H1 (cell line): Measurements from ENCODE around the gene ALG2. TPM values are rescaled to one million over a fixed set of nuclear protein-coding genes. Genes with fewer than 3 reads are reported as not detected.

Experiments
- CTCF ChIA-PET: fragments of 300-600 bp; sonication (Branson Sonifier 250); formaldehyde crosslinking; loops from one replicate; lab custom pipeline; 2021; ENCODE audit not compliant: partially characterized antibody; lab: Charles Lee
- POLR2A ChIA-PET: fragments of 300-600 bp; sonication (Branson Sonifier 250); formaldehyde crosslinking; loops from one replicate; lab custom pipeline; 2021; ENCODE audit warnings: inconsistent platforms; ENCODE audit not compliant: partially characterized antibody; lab: Charles Lee
- DNase-seq, 2 experiments: peaks; one replicate each; pipeline versions ENCODE4 v3.0.0 to v3.0.0-alpha.2; 2010 to 2022; ENCODE audit warnings: low spot score in 2 of 2, low read depth in 1 of 2, mixed read lengths in 1 of 2
- FAIRE-seq: peaks from 2 replicates; lab custom pipeline; 2011; peaks lifted over from hg19 to GRCh38; lab: Jason Lieb, UNC
- H2AFZ ChIP-seq: 2 replicates; pipeline ENCODE4 v1.8.1; 2012; ENCODE audit warnings: low read length, inconsistent platforms
- H2AK5ac ChIP-seq: 2 replicates; pipeline ENCODE4 v1.6.1; 2013; ENCODE audit warnings: low read depth, low read length
- H2BK120ac ChIP-seq: replicated peaks from 2 replicates; pipeline ENCODE3; 2013; ENCODE audit warnings: low read depth, low read length, inconsistent platforms
- H2BK12ac ChIP-seq: 2 replicates; pipeline ENCODE4 v1.6.1; 2013; ENCODE audit warnings: low read depth, low read length
- H2BK15ac ChIP-seq: 2 replicates; pipeline ENCODE4 v1.6.1; 2013; ENCODE audit warnings: low read length
- H2BK20ac ChIP-seq: 2 replicates; pipeline ENCODE4 v1.6.1; 2013; ENCODE audit warnings: low read length
- H2BK5ac ChIP-seq: 2 replicates; pipeline ENCODE4 v1.6.1; 2013; ENCODE audit warnings: low read depth, low read length
- H3K14ac ChIP-seq: 2 replicates; pipeline ENCODE4 v1.6.1; 2013; ENCODE audit warnings: inconsistent platforms; ENCODE audit not compliant: insufficient read length
- H3K18ac ChIP-seq: 2 replicates; pipeline ENCODE4 v1.6.1; 2013; ENCODE audit warnings: low read length; ENCODE audit errors: extremely low read depth
- H3K23ac ChIP-seq: 2 replicates; pipeline ENCODE4 v1.6.1; 2013; ENCODE audit warnings: inconsistent platforms; ENCODE audit not compliant: insufficient read length
- H3K23me2 ChIP-seq: 2 replicates; pipeline ENCODE4 v1.6.1; 2013; ENCODE audit warnings: low read depth, low read length
- H3K27ac ChIP-seq: 2 replicates; pipeline ENCODE4 v1.6.1; 2011; ENCODE audit warnings: low read depth, low read length, inconsistent platforms
- H3K27me3 ChIP-seq, 4 experiments: replicated peaks in 1 of 4; 1 replicate in 1 of 4; 2 replicates in 3 of 4; pipeline versions ENCODE4 v1.6.1 to v1.8.1; 2011 to 2013; ENCODE audit warnings: low read length in 3 of 4, mild to moderate bottlenecking in 3 of 4, inconsistent platforms in 2 of 4, mixed read lengths in 2 of 4, moderate library complexity in 1 of 4; ENCODE audit not compliant: control insufficient read depth in 3 of 4, insufficient read depth in 3 of 4; ENCODE audit errors: extremely low read depth in 1 of 4
- H3K36me3 ChIP-seq, 4 experiments: 2 replicates each; pipeline versions ENCODE4 v1.6.1 to v1.8.1; 2011 to 2013; ENCODE audit warnings: mild to moderate bottlenecking in 4 of 4, low read length in 3 of 4, moderate library complexity in 2 of 4, control low read depth in 1 of 4, inconsistent platforms in 1 of 4; ENCODE audit not compliant: insufficient read depth in 4 of 4, control insufficient read depth in 2 of 4
- H3K4ac ChIP-seq: replicated peaks from 2 replicates; pipeline ENCODE3; 2013; ENCODE audit warnings: low read length, low read depth, mixed read lengths, inconsistent platforms; ENCODE audit not compliant: insufficient read length
- H3K4me1 ChIP-seq, 4 experiments: replicated peaks in 1 of 4; 1 replicate in 1 of 4; 2 replicates in 3 of 4; pipeline versions ENCODE4 v1.6.1 to v1.8.1; 2011 to 2013; ENCODE audit warnings: low read length in 3 of 4, inconsistent platforms in 2 of 4, mixed read lengths in 1 of 4; ENCODE audit not compliant: insufficient read depth in 4 of 4, control insufficient read depth in 3 of 4
- H3K4me2 ChIP-seq, 2 experiments: 2 replicates each; pipeline versions ENCODE4 v1.6.1 to v1.8.1; 2011 to 2013; ENCODE audit warnings: low read depth in 2 of 2, low read length in 2 of 2, control low read depth in 1 of 2, inconsistent platforms in 1 of 2, mild to moderate bottlenecking in 1 of 2; ENCODE audit not compliant: insufficient read depth in 1 of 2
- H3K4me3 ChIP-seq, 4 experiments: fragments of 200-600, 300-600 bp in 1 of 4; sonication (generic), shearing (Covaris generic), sonication (Bioruptor Twin) in 1 of 4; 2 replicates each; pipeline versions ENCODE4 v1.5.1 to v1.8.1; 2011 to 2016; ENCODE audit warnings: low read length in 4 of 4, low read depth in 3 of 4, control low read depth in 2 of 4, inconsistent platforms in 2 of 4, mild to moderate bottlenecking in 2 of 4, mixed read lengths in 1 of 4, moderate library complexity in 1 of 4; ENCODE audit not compliant: insufficient read depth in 2 of 4; ENCODE audit errors: extremely low read depth in 1 of 4
- H3K56ac ChIP-seq: replicated peaks from 2 replicates; pipeline ENCODE3; 2013; ENCODE audit warnings: low read depth, mild to moderate bottlenecking, mixed read lengths, low read length, inconsistent platforms; ENCODE audit not compliant: insufficient read length
- H3K79me1 ChIP-seq: 2 replicates; pipeline ENCODE4 v1.6.1; 2013; ENCODE audit warnings: low read depth, low read length, control low read depth
- H3K79me2 ChIP-seq, 2 experiments: 2 replicates each; pipeline versions ENCODE4 v1.6.1 to v1.8.1; 2012 to 2013; ENCODE audit warnings: low read length in 2 of 2, mild to moderate bottlenecking in 2 of 2, inconsistent platforms in 1 of 2; ENCODE audit not compliant: insufficient read depth in 2 of 2, control insufficient read depth in 1 of 2
- H3K9ac ChIP-seq, 4 experiments: replicated peaks in 1 of 4; 1 replicate in 1 of 4; 2 replicates in 3 of 4; pipeline versions ENCODE4 v1.6.1 to v1.8.1; 2011 to 2013; ENCODE audit warnings: low read depth in 3 of 4, low read length in 3 of 4, control low read depth in 2 of 4, mild to moderate bottlenecking in 2 of 4, moderate library complexity in 2 of 4, inconsistent platforms in 1 of 4; ENCODE audit errors: extremely low read depth in 1 of 4
- H3K9me3 ChIP-seq, 2 experiments: 2 replicates each; pipeline versions ENCODE4 v1.6.1 to v1.8.1; 2012 to 2013; ENCODE audit warnings: mild to moderate bottlenecking in 2 of 2, moderate library complexity in 2 of 2, control low read depth in 1 of 2, inconsistent platforms in 1 of 2, low read depth in 1 of 2, low read length in 1 of 2, mixed read lengths in 1 of 2; ENCODE audit not compliant: insufficient read depth in 2 of 2
- H4K20me1 ChIP-seq, 2 experiments: replicated peaks in 1 of 2; 2 replicates each; pipeline versions ENCODE3 to v1.8.1; 2011 to 2013; ENCODE audit warnings: inconsistent platforms in 2 of 2, low read length in 2 of 2, mild to moderate bottlenecking in 1 of 2; ENCODE audit not compliant: insufficient read depth in 2 of 2, control insufficient read depth in 1 of 2
- H4K5ac ChIP-seq: 2 replicates; pipeline ENCODE4 v1.6.1; 2013; ENCODE audit warnings: low read length, low read depth, mixed read lengths, inconsistent platforms; ENCODE audit not compliant: insufficient read length
- H4K8ac ChIP-seq: 2 replicates; pipeline ENCODE4 v1.8.0; 2013; ENCODE audit warnings: mild to moderate bottlenecking, moderate library complexity, low read length, inconsistent platforms; ENCODE audit not compliant: insufficient read depth; ENCODE audit errors: extremely low read depth
- H4K91ac ChIP-seq: replicated peaks from 2 replicates; pipeline ENCODE3; 2013; ENCODE audit warnings: low read length, mixed read lengths, inconsistent platforms; ENCODE audit not compliant: insufficient read length
- TEAD4 ChIP-seq: IDR thresholded peaks from 2 replicates; pipeline ENCODE4 v1.6.1; 2012; ENCODE audit warnings: low read depth, low read length, inconsistent platforms, mixed read lengths
- WGBS, 2 experiments: shearing (Covaris generic) in 1 of 2; methylation state at CpG; one replicate each; pipeline versions ENCODE4 v1.1.6 to v1.1.7; 2013 to 2015; ENCODE audit warnings: low lambda C conversion rate in 2 of 2, mixed read lengths in 2 of 2, inconsistent platforms in 1 of 2, low coverage in 1 of 2, missing lambda C conversion rate in 1 of 2; ENCODE audit not compliant: insufficient replicate concordance in 2 of 2, insufficient coverage in 1 of 2, insufficient read length in 1 of 2; ENCODE audit errors: extremely low coverage in 1 of 2, missing lambda C conversion rate in 1 of 2; 5-methylcytosine and 5-hydroxymethylcytosine counted together
- polyA plus RNA-seq, 7 experiments: library from polyadenylated mRNA; depleted of rRNA in 3 of 7; stranded (reverse) in 5 of 7; unstranded in 2 of 7; fragments of >200 nt in 5 of 7; fragments of 200-250 nt in 2 of 7; gene quantifications; 1 replicate in 5 of 7; 2 replicates in 1 of 7; 4 replicates in 1 of 7; pipeline versions ENCODE4 v1.2.1 to v1.2.3, GENCODE V29; 2011 to 2013; ENCODE audit warnings: missing spikeins in 2 of 7, mixed read lengths in 2 of 7
- total RNA-seq: library from RNA; stranded (reverse); fragmentation: NEBNext Ultra II Directional; extraction: Animal tissue kit (Norgen Biotek cat#: 25700); gene quantifications from 2 replicates; pipeline ENCODE4 v1.2.1, GENCODE V29; 2021

The ALG2 gene
- total and polyA plus RNA-seq, 2 of the 8 experiments (the other 6 are each of a cell fraction or from before 2014, with no cell fraction given), result 27.1 to 30.7 TPM

GRCh38 chr9:99180199-99180598, 41.5 kb downstream of the ALG2 start:
- Histone ChIP-seq H2AK5ac (no peak overlapping the region), H2AFZ (no peak overlapping the region), H4K5ac (no peak overlapping the region), H2BK15ac (no peak overlapping the region), H2BK5ac (no peak overlapping the region), H3K23ac (no peak overlapping the region), H3K4me3 (no peak overlapping the region), H3K4me2 (no peak overlapping the region), H3K27me3 (no peaks in the 10 kb centered on the region)
- DNase-seq (no peak), FAIRE-seq (no peak)
- POLR2A ChIA-PET, result no interaction called here
- TF ChIP-seq TEAD4, result no peak
- TF ChIP-seq, all 59 proteins: peak for 0
- CTCF ChIA-PET, result interaction anchor here (2.6 kb wide), 1 partner anchor 10 kb away, joined by 11 read pairs; no protein-coding TSS in a partner anchor
- Histone ChIP-seq H3K9me3 (no peaks in the 10 kb centered on the region), H4K91ac (no peak overlapping the region), H4K8ac (no peak overlapping the region), H3K14ac (no peak overlapping the region), H3K36me3 (no peaks in the 10 kb centered on the region), H2BK12ac (no peak overlapping the region), H3K27ac (no peak overlapping the region), H3K79me1 (no peaks in the 10 kb centered on the region), H3K4me1 (peaks cover 0 to 4% (median 1%) of the 10 kb centered on the region in 4 experiments; a peak in 2 of 7 replicates), H3K79me2 (no peaks in the 10 kb centered on the region), H3K9ac (no peak overlapping the region), H2BK20ac (no peak overlapping the region), H3K4ac (no peak overlapping the region), H3K18ac (no peak overlapping the region), H3K23me2 (no peaks in the 10 kb centered on the region), H3K56ac (no peak overlapping the region), H2BK120ac (no peak overlapping the region), H4K20me1 (no peaks in the 10 kb centered on the region)
- WGBS, 2 experiments, result 100% methylated on average over 1 of the region's 1 CpG; no CpG with 5 or more reads in 1 of the 2 experiments
